A673 (cell line): ENCODE results near the gene SLC35A2. TPM values are rescaled to one million over a fixed set of nuclear protein-coding genes. Genes with fewer than 3 reads are reported as not detected.
A peak's percentile ranks its signal among the peaks of the same experiment; 100 is the strongest.

ENCODE experiments used
- BruUV-seq: library from RNA; stranded (reverse); fragments of 400-500 nt; replicated peaks from 2 replicates; lab custom pipeline; 2021; lab: Mats Ljungman, UMichigan
- CTCF ChIA-PET: fragments of 300-600 bp; sonication (Branson Sonifier 250); formaldehyde crosslinking; loops from one replicate; lab custom pipeline; 2022; ENCODE audit warnings: antibody characterized with exemption; lab: Charles Lee
- POLR2A ChIA-PET: fragments of 300-600 bp; sonication (Branson Sonifier 250); formaldehyde crosslinking; loops from one replicate; lab custom pipeline; 2022; ENCODE audit warnings: antibody characterized with exemption; ENCODE audit not compliant: low non-redundant PET; lab: Charles Lee
- DNase-seq: peaks from one replicate; pipeline ENCODE4 v3.0.0-alpha.2; 2015; ENCODE audit warnings: low spot score
- H3K27ac ChIP-seq: fragments of 200-600 bp; sonication (generic); 2 replicates; pipeline ENCODE4 v1.5.1; 2016; ENCODE audit warnings: mixed run types, low read depth, mild to moderate bottlenecking, mixed read lengths, antibody characterized with exemption, low read length; ENCODE audit not compliant: poor library complexity, severe bottlenecking
- H3K27me3 ChIP-seq: fragments of 200-600 bp; sonication (generic); replicated peaks from 2 replicates; pipeline ENCODE4 v1.6.1; 2017; ENCODE audit warnings: mixed run types, low read depth, mild to moderate bottlenecking, mixed read lengths, antibody characterized with exemption, low read length; ENCODE audit not compliant: insufficient read depth, poor library complexity
- H3K36me3 ChIP-seq: fragments of 200-600 bp; sonication (generic); 2 replicates; pipeline ENCODE4 v1.6.1; 2016; ENCODE audit warnings: mixed run types, mild to moderate bottlenecking, mixed read lengths, antibody characterized with exemption, low read length; ENCODE audit not compliant: insufficient read depth, poor library complexity, severe bottlenecking
- H3K4me1 ChIP-seq: fragments of 200-600 bp; sonication (generic); 2 replicates; pipeline ENCODE4 v1.6.1; 2017; ENCODE audit warnings: mixed run types, mild to moderate bottlenecking, mixed read lengths, antibody characterized with exemption, low read length; ENCODE audit not compliant: insufficient read depth, poor library complexity, severe bottlenecking
- H3K4me3 ChIP-seq: fragments of 200-600 bp; sonication (generic); 2 replicates; pipeline ENCODE4 v1.5.1; 2016; ENCODE audit warnings: low read depth, mixed run types, mild to moderate bottlenecking, mixed read lengths, low read length; ENCODE audit not compliant: poor library complexity, severe bottlenecking
- H3K9me3 ChIP-seq: fragments of 200-600 bp; sonication (generic); 2 replicates; pipeline ENCODE4 v1.6.1; 2016; ENCODE audit warnings: mixed run types, low read depth, mild to moderate bottlenecking, mixed read lengths, antibody characterized with exemption, low read length; ENCODE audit not compliant: poor library complexity, severe bottlenecking
- CTCF ChIP-seq: fragments of 300-800, 200-600 bp; sonication (generic); conservative IDR thresholded peaks from 2 replicates; pipeline ENCODE4 v1.5.1; 2017; ENCODE audit warnings: low read depth, mild to moderate bottlenecking, antibody characterized with exemption, low read length, moderate library complexity, mixed read lengths
- EZH2 ChIP-seq: fragments of 200-600 bp; sonication (generic); IDR thresholded peaks from 2 replicates; pipeline ENCODE4 v1.6.1; 2017; ENCODE audit warnings: borderline replicate concordance, low read depth, mild to moderate bottlenecking, mixed read lengths, antibody characterized with exemption, low read length; ENCODE audit not compliant: poor library complexity, severe bottlenecking
- intact Hi-C: fragments of 100-400 bp; cut with micrococcal nuclease; formaldehyde crosslinking; loops from one replicate; pipeline ENCODE4 v1.10.0; 2022; ENCODE audit not compliant: unreplicated experiment
- total RNA-seq: library from RNA; stranded (reverse); gene quantifications from 2 replicates; pipeline ENCODE4 v1.2.3, GENCODE V29; 2021

SLC35A2 gene
- total RNA-seq, 1 experiment from 2014 or later, result 30.4 TPM

GRCh38 chrX:48917139-48918001, 5.9 kb upstream of the SLC35A2 start:
- peak overlapping the region; percentile 69 for H3K4me3 ChIP-seq
- no peaks in the 10 kb centered on the region for H3K27me3 ChIP-seq
- peaks cover 8% of the 10 kb centered on the region for H3K36me3 ChIP-seq
- ChIA-PET POLR2A (no interaction called here), CTCF (no interaction called here)
- H3K4me1 ChIP-seq, result peaks cover 4% of the 10 kb centered on the region
- H3K27ac ChIP-seq, result peak overlapping the region; percentile 16
- no peaks in the 10 kb centered on the region for H3K9me3 ChIP-seq
- BruUV-seq, result no TSS peak
- DNase-seq, result peak; percentile 90
- intact Hi-C loops, result loop anchor here (1.0 to 5.0 kb wide), 2 partner anchors 126 to 320 kb away; partner anchors contain the start of genes TFE3 and WDR13
- peak; percentile 97 for TF ChIP-seq CTCF
- no peak for TF ChIP-seq EZH2

GRCh38 chrX:48914593-48915493, 3.4 kb upstream of the SLC35A2 start:
- no TSS peak for BruUV-seq
- H3K4me1 ChIP-seq, result peaks cover 4% of the 10 kb centered on the region
- no peaks in the 10 kb centered on the region for H3K9me3 ChIP-seq
- ChIA-PET CTCF (no interaction called here), POLR2A (no interaction called here)
- TF ChIP-seq CTCF, result no peak
- no peak for TF ChIP-seq EZH2
- H3K4me3 ChIP-seq, result no peak overlapping the region
- H3K36me3 ChIP-seq, result peaks cover 8% of the 10 kb centered on the region
- DNase-seq, result no peak
- intact Hi-C loops, result loop anchor here (5.0 kb wide), 1 partner anchor 318 kb away; the partner anchor contains the start of gene WDR13
- no peak overlapping the region for H3K27ac ChIP-seq
- no peaks in the 10 kb centered on the region for H3K27me3 ChIP-seq

GRCh38 chrX:48913605-48914366, 2.3 kb upstream of the SLC35A2 start:
- Histone ChIP-seq H3K4me1 (peaks cover 4% of the 10 kb centered on the region), H3K4me3 (no peak overlapping the region), H3K27ac (no peak overlapping the region), H3K9me3 (no peaks in the 10 kb centered on the region), H3K36me3 (peaks cover 8% of the 10 kb centered on the region), H3K27me3 (no peaks in the 10 kb centered on the region)
- TF ChIP-seq CTCF (no peak), EZH2 (no peak)
- intact Hi-C loops, result no loop called here
- no TSS peak for BruUV-seq
- ChIA-PET CTCF (no interaction called here), POLR2A (no interaction called here)
- no peak for DNase-seq
